Gastrocnemius medialis (tissue), 4 donors: Measurements from ENCODE around the gene TMIGD3. TPM values are rescaled to one million over a fixed set of nuclear protein-coding genes. Genes with fewer than 3 reads are reported as not detected.
A peak's percentile ranks its signal among the peaks of the same experiment; 100 is the strongest.

Source experiments
- ATAC-seq, 2 donors: fragments of 150-250 bp; one replicate each; pipeline ENCODE4 v1.9.1; 2016
- DNase-seq, 2 donors: peaks; one replicate each; pipeline ENCODE4 v3.0.0-alpha.2; 2019
- H3K27ac ChIP-seq, 4 donors: fragments of 200-600 bp; sonication (generic); 1 replicate in 1 of 4; 2 replicates in 3 of 4; pipeline ENCODE4 v1.5.1; 2016 to 2018; ENCODE audit warnings: mild to moderate bottlenecking in 2 of 4, moderate library complexity in 1 of 4
- H3K27me3 ChIP-seq, 3 donors: fragments of 200-600 bp; sonication (generic) in 2 of 3; 1 replicate in 1 of 3; 2 replicates in 2 of 3; pipeline versions ENCODE4 v1.5.1 to v1.6.0; 2016 to 2019; ENCODE audit warnings: mild to moderate bottlenecking in 1 of 3, moderate library complexity in 1 of 3
- H3K36me3 ChIP-seq, 2 donors: fragments of 200-600 bp; sonication (generic) in 1 of 2; one replicate each; pipeline ENCODE4 v1.5.1; 2017 to 2018
- H3K4me1 ChIP-seq, 2 donors: fragments of 200-600 bp; sonication (generic) in 1 of 2; one replicate each; pipeline ENCODE4 v1.5.1; 2016 to 2017; ENCODE audit warnings: mild to moderate bottlenecking in 2 of 2
- H3K4me3 ChIP-seq, 4 donors: fragments of 200-600 bp; sonication (generic) in 3 of 4; 1 replicate in 1 of 4; 2 replicates in 3 of 4; pipeline ENCODE4 v1.5.1; 2016 to 2019; ENCODE audit warnings: mild to moderate bottlenecking in 2 of 4
- H3K9me3 ChIP-seq, 3 donors: fragments of 200-600 bp; sonication (generic) in 2 of 3; 1 replicate in 1 of 3; 2 replicates in 2 of 3; pipeline ENCODE4 v1.5.1; 2016 to 2019
- CTCF ChIP-seq, 5 experiments: fragments of 450-650 bp in 3 of 5; fragments of 200-600 bp in 2 of 5; sonication (generic) in 2 of 5; IDR thresholded peaks in 4 of 5; conservative IDR thresholded peaks in 1 of 5; 1 replicate in 4 of 5; 2 replicates in 1 of 5; pipeline ENCODE4 v1.5.1; 2016 to 2019; ENCODE audit warnings: antibody characterized with exemption in 5 of 5, mild to moderate bottlenecking in 3 of 5, moderate library complexity in 3 of 5
- POLR2A ChIP-seq, 2 donors: fragments of 450-650 bp; IDR thresholded peaks; one replicate each; pipeline ENCODE4 v1.6.1; 2017; ENCODE audit warnings: antibody characterized with exemption in 2 of 2, mild to moderate bottlenecking in 2 of 2, moderate library complexity in 2 of 2
- in situ Hi-C, 4 donors: fragments of 200-750 bp; cut with MboI; loops; one replicate each; pipeline versions ENCODE4 v1.15.0 to v1.8.0; 2017; ENCODE audit warnings: low sequenced_read_pairs in 4 of 4
- intact Hi-C: fragments of 100-400 bp; cut with DNase I; formaldehyde crosslinking; loops from one replicate; pipeline ENCODE4 v1.15.1; 2023; ENCODE audit warnings: low total_unique reads
- total RNA-seq, 4 donors: library from RNA; depleted of rRNA; stranded (reverse); fragments of >200 nt; gene quantifications; one replicate each; pipeline versions ENCODE4 v1.1.0 to v1.2.3, GENCODE V29; 2016

TMIGD3 gene
- total RNA-seq, 4 donors from 2014 or later = 0.51 to 0.67 (median 0.55) TPM; not detected in 1

DNA sequence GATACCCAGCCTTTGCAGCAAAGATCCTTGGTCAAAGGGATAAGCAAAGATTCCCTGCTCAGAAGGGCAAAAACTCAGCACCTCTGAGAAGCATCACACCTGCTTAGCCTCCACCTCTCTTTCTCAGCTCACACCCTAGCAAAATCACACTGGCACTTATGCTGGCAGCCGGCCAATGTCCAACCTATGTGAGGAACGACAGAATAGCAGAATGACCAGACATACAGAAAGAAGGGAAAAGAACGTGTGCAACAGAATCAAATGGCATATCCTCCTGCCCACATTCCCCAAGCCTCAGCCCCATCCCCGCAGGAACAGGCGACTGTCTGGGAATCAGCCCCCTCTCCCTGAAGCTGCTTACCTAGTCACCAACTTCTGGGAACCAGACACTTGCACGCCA lies 664 bp upstream of the TMIGD3 start:
- ATAC-seq = no peak
- in situ Hi-C loops (loop anchor here in 2 of 4 donors (10.0 kb wide), 2 partner anchors 121 to 151 kb away; no protein-coding TSS in a partner anchor), intact Hi-C loops (no loop called here)
- Histone ChIP-seq H3K4me1 (peaks cover 17 to 20% of the 10 kb centered on the region in 2 donors), H3K27ac (no peak overlapping the region), H3K36me3 (no peaks in the 10 kb centered on the region), H3K27me3 (no peaks in the 10 kb centered on the region), H3K9me3 (no peaks in the 10 kb centered on the region), H3K4me3 (no peak overlapping the region)
- no peak for DNase-seq
- TF ChIP-seq POLR2A (IDR thresholded peaks at IDR 0.05) = no peak
- no peak for TF ChIP-seq CTCF (IDR thresholded peaks at IDR 0.05 in 4 of 5, conservative IDR thresholded peaks at IDR 0.05 in 1 of 5)

DNA sequence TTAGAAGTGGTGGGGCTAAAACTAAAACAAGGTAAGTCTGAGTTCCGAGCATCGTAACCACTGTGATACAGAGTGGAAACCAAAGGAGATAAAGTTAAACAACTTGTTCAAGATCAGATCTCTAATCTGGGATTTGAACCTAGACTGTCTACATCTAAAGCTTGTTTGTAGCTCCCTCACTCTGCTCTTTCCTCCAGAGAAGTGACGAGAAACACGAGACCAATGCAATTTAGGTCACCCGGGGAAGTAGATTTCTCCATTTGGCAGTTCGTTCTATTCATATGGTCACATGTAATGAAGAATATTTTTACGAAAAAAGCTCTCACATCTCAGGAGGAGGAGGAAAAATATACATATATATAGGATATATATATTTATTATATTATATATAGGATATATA lies 1.8 kb downstream of the TMIGD3 start:
- no peaks in the 10 kb centered on the region for H3K36me3 ChIP-seq
- peak overlapping the region in 1 of 4 donors; percentile 4 for H3K4me3 ChIP-seq
- in situ Hi-C loops = loop anchor here in 2 of 4 donors (10.0 kb wide), 2 partner anchors 123 to 153 kb away; no protein-coding TSS in a partner anchor
- H3K4me1 ChIP-seq = no peaks in the 10 kb centered on the region
- H3K27me3 ChIP-seq = no peaks in the 10 kb centered on the region
- H3K27ac ChIP-seq = no peak overlapping the region
- DNase-seq (no peak), ATAC-seq (no peak)
- intact Hi-C loops = no loop called here
- TF ChIP-seq CTCF (IDR thresholded peaks at IDR 0.05 in 4 of 5, conservative IDR thresholded peaks at IDR 0.05 in 1 of 5) (no peak), POLR2A (IDR thresholded peaks at IDR 0.05) (no peak)
- no peaks in the 10 kb centered on the region for H3K9me3 ChIP-seq

DNA sequence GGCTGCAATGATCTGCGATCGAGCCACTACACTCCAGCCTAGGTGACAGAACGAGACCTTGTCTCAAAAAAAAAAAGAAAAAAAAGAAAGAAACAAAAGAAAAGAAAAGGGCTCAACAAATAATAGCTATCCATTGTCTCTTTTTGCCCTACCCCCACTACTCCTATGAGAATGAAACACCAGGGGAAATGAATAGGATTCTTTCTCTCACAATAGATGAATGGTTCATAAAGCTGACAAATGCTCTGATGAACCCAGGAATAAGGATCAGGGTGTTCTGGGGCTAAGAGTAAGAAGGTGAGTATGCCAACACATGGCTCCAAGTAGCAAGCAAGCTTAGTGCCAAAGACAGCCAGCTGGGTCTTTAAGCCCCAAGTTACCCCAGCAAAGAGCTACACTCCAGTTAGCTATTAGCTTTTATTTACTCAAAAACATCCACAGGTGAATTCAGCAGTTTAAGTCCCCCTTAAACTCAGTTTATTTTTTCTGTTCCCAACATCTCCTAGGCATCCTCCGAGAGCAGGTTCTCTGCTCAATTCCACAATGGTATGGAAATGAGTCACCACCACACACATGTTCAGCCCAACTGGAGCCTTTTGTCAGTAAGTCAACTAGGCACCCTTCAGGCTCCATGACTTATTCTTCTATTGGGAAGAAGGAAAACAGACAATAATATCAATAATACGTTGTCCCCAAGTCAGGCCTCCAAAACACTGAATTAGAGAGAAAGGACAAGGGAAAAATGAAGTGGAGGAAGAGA lies 4.2 kb downstream of the TMIGD3 start:
- Histone ChIP-seq H3K27me3 (no peaks in the 10 kb centered on the region), H3K27ac (no peak overlapping the region), H3K9me3 (no peaks in the 10 kb centered on the region), H3K4me1 (no peaks in the 10 kb centered on the region), H3K4me3 (no peak overlapping the region), H3K36me3 (no peaks in the 10 kb centered on the region)
- DNase-seq (no peak), ATAC-seq (no peak)
- intact Hi-C loops (no loop called here), in situ Hi-C loops (no loop called here)
- TF ChIP-seq POLR2A (IDR thresholded peaks at IDR 0.05) (no peak), CTCF (IDR thresholded peaks at IDR 0.05 in 4 of 5, conservative IDR thresholded peaks at IDR 0.05 in 1 of 5) (no peak)

GRCh38 chr1:111497592-111497991 lies 5.8 kb downstream of the TMIGD3 start:
- Histone ChIP-seq H3K9me3 (no peaks in the 10 kb centered on the region), H3K4me3 (no peak overlapping the region), H3K27me3 (peaks cover 0 to 2% (median 0%) of the 10 kb centered on the region in 3 donors), H3K36me3 (no peaks in the 10 kb centered on the region), H3K27ac (no peak overlapping the region), H3K4me1 (no peaks in the 10 kb centered on the region)
- intact Hi-C loops = no loop called here
- ATAC-seq (no peak), DNase-seq (no peak)
- TF ChIP-seq CTCF (IDR thresholded peaks at IDR 0.05 in 4 of 5, conservative IDR thresholded peaks at IDR 0.05 in 1 of 5) (no peak), POLR2A (IDR thresholded peaks at IDR 0.05) (no peak)
- in situ Hi-C loops = no loop called here
